GM12878 (cell line): Measurements from ENCODE around the gene MAPKAP1. TPM values are rescaled to one million over a fixed set of nuclear protein-coding genes. Genes with fewer than 3 reads are reported as not detected.
A peak's percentile ranks its signal among the peaks of the same experiment; 100 is the strongest.

Experiments
- BHLHE40 ChIP-seq, 2 experiments: fragments of 450-650 bp in 1 of 2; IDR thresholded peaks; 2 replicates each; pipeline ENCODE4 v1.6.1; 2011 to 2017; ENCODE audit warnings: low read depth in 2 of 2, borderline replicate concordance in 1 of 2, improper control_type of control experiment in 1 of 2, low read length in 1 of 2, mild to moderate bottlenecking in 1 of 2
- CHD1 ChIP-seq: IDR thresholded peaks from 2 replicates; pipeline ENCODE4 v1.6.1; 2012; ENCODE audit warnings: low read depth, low read length, improper control_type of control experiment
- HDGF ChIP-seq: fragments of 450-650 bp; IDR thresholded peaks from 2 replicates; pipeline ENCODE4 v1.6.1; 2016; ENCODE audit warnings: antibody characterized with exemption
- MTA3 ChIP-seq: IDR thresholded peaks from 2 replicates; pipeline ENCODE4 v1.6.1; 2012; ENCODE audit warnings: low read length, inconsistent platforms, borderline replicate concordance
- MYB ChIP-seq: fragments of 150-350 bp; IDR thresholded peaks from 2 replicates; pipeline ENCODE4 v1.6.1; 2014; ENCODE audit warnings: mild to moderate bottlenecking, low read depth, low read length, borderline replicate concordance
- NFYB ChIP-seq: IDR thresholded peaks from 2 replicates; pipeline ENCODE4 v1.6.1; 2011; ENCODE audit warnings: low read depth, mild to moderate bottlenecking, low read length, improper control_type of control experiment, moderate library complexity; ENCODE audit not compliant: insufficient read depth
- NKRF ChIP-seq: fragments of 450-650 bp; conservative IDR thresholded peaks from 2 replicates; pipeline ENCODE4 v1.6.1; 2017; ENCODE audit warnings: mild to moderate bottlenecking, moderate library complexity
- PBX3 ChIP-seq: IDR thresholded peaks from 2 replicates; pipeline ENCODE4 v1.6.1; 2011; ENCODE audit warnings: mild to moderate bottlenecking, low read depth, low read length, moderate library complexity; ENCODE audit not compliant: insufficient replicate concordance
- POLR2AphosphoS5 ChIP-seq: IDR thresholded peaks from 2 replicates; pipeline ENCODE4 v1.6.1; 2011; ENCODE audit warnings: mild to moderate bottlenecking, low read length, inconsistent platforms
- POU2F2 ChIP-seq: IDR thresholded peaks from 3 replicates; pipeline ENCODE4 v1.6.1; 2011; ENCODE audit warnings: low read depth, mild to moderate bottlenecking, low read length, borderline replicate concordance
- RB1 ChIP-seq: fragments of 450-650 bp; formaldehyde crosslinking; IDR thresholded peaks from 2 replicates; pipeline ENCODE4 v1.6.1; 2017; ENCODE audit warnings: mild to moderate bottlenecking, borderline replicate concordance
- RELA ChIP-seq: fragments of 450-650 bp; IDR thresholded peaks from 2 replicates; pipeline ENCODE4 v1.8.0; 2014; ENCODE audit warnings: borderline replicate concordance; ENCODE audit not compliant: partially characterized antibody
- SP1 ChIP-seq: IDR thresholded peaks from one replicate; pipeline ENCODE4 v1.6.1; 2011; ENCODE audit warnings: low read depth, low read length
- TARDBP ChIP-seq: IDR thresholded peaks from 2 replicates; pipeline ENCODE4 v1.6.1; 2016; ENCODE audit warnings: borderline replicate concordance
- TCF3 ChIP-seq: IDR thresholded peaks from 2 replicates; pipeline ENCODE4 v1.6.1; 2012; ENCODE audit warnings: low read depth, mild to moderate bottlenecking, low read length, borderline replicate concordance; ENCODE audit not compliant: insufficient read depth
- polyA plus RNA-seq, 11 experiments: library from polyadenylated mRNA; depleted of rRNA in 4 of 11; unstranded in 6 of 11; stranded (reverse) in 5 of 11; fragments of >200 nt; fragmentation: Nextera tagmentation in 4 of 11; fragmentation: Illumina TruSeq in 1 of 11; extraction: Ambion mirVana in 4 of 11; extraction: Trizol in 1 of 11; gene quantifications; 1 replicate in 1 of 11; 2 replicates in 10 of 11; pipeline versions ENCODE4 v1.2.1 to v1.2.3, GENCODE V29; 2011 to 2016; ENCODE audit warnings: inconsistent platforms in 2 of 11, missing spikeins in 2 of 11, low read depth in 1 of 11
- total RNA-seq, 4 experiments: library from RNA; depleted of rRNA in 3 of 4; stranded (reverse); fragments of >200 nt in 3 of 4; fragmentation: Illumina TruSeq in 1 of 4; extraction: Trizol in 1 of 4; gene quantifications; 2 replicates each; pipeline versions ENCODE4 v1.2.1 to v1.2.3, GENCODE V29; 2013 to 2021
- TF ChIP-seq, protein P1 (sequence below): fragments of 450-650 bp; IDR thresholded peaks from 2 replicates; pipeline ENCODE4 v1.6.1; 2017; ENCODE audit warnings: low read depth, mild to moderate bottlenecking, moderate library complexity
- TF ChIP-seq, protein P2 (sequence below): fragments of 450-650 bp; IDR thresholded peaks from 2 replicates; pipeline ENCODE4 v1.6.1; 2016; ENCODE audit warnings: mild to moderate bottlenecking, moderate library complexity, borderline replicate concordance
- TF ChIP-seq, protein P3 (sequence below): fragments of 450-650 bp; IDR thresholded peaks from 2 replicates; pipeline ENCODE4 v1.6.1; 2016; ENCODE audit warnings: mild to moderate bottlenecking

The MAPKAP1 gene
- total and polyA plus RNA-seq, 10 of the 15 experiments (the other 5 are each of a cell fraction or from before 2014, with no cell fraction given): 5.1 to 188 (median 105) TPM

- peak; percentile 43 for TF ChIP-seq RELA
- TF ChIP-seq CHD1: no peak
- no peak for TF ChIP-seq MYB
- peak; percentile 32; the same call in 1 of the 2 replicates for TF ChIP-seq TCF3
- TF ChIP-seq, protein P1, sequence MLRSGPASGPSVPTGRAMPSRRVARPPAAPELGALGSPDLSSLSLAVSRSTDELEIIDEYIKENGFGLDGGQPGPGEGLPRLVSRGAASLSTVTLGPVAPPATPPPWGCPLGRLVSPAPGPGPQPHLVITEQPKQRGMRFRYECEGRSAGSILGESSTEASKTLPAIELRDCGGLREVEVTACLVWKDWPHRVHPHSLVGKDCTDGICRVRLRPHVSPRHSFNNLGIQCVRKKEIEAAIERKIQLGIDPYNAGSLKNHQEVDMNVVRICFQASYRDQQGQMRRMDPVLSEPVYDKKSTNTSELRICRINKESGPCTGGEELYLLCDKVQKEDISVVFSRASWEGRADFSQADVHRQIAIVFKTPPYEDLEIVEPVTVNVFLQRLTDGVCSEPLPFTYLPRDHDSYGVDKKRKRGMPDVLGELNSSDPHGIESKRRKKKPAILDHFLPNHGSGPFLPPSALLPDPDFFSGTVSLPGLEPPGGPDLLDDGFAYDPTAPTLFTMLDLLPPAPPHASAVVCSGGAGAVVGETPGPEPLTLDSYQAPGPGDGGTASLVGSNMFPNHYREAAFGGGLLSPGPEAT: 0 out of 2 replicates have a peak, but pooled peaks have one; percentile 33
- peak; percentile 43; the same call in 1 of the 3 replicates for TF ChIP-seq POU2F2
- TF ChIP-seq TARDBP: no peak
- peak; percentile 98 for TF ChIP-seq RB1
- peak; percentile 85 for TF ChIP-seq HDGF
- TF ChIP-seq, protein P2, sequence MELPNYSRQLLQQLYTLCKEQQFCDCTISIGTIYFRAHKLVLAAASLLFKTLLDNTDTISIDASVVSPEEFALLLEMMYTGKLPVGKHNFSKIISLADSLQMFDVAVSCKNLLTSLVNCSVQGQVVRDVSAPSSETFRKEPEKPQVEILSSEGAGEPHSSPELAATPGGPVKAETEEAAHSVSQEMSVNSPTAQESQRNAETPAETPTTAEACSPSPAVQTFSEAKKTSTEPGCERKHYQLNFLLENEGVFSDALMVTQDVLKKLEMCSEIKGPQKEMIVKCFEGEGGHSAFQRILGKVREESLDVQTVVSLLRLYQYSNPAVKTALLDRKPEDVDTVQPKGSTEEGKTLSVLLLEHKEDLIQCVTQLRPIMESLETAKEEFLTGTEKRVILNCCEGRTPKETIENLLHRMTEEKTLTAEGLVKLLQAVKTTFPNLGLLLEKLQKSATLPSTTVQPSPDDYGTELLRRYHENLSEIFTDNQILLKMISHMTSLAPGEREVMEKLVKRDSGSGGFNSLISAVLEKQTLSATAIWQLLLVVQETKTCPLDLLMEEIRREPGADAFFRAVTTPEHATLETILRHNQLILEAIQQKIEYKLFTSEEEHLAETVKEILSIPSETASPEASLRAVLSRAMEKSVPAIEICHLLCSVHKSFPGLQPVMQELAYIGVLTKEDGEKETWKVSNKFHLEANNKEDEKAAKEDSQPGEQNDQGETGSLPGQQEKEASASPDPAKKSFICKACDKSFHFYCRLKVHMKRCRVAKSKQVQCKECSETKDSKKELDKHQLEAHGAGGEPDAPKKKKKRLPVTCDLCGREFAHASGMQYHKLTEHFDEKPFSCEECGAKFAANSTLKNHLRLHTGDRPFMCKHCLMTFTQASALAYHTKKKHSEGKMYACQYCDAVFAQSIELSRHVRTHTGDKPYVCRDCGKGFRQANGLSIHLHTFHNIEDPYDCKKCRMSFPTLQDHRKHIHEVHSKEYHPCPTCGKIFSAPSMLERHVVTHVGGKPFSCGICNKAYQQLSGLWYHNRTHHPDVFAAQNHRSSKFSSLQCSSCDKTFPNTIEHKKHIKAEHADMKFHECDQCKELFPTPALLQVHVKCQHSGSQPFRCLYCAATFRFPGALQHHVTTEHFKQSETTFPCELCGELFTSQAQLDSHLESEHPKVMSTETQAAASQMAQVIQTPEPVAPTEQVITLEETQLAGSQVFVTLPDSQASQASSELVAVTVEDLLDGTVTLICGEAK: no peak
- TF ChIP-seq NKRF: peak; percentile 80
- TF ChIP-seq MTA3: no peak
- TF ChIP-seq PBX3: peak; percentile 92
- peak; percentile 71 for TF ChIP-seq SP1
- TF ChIP-seq, protein P3, sequence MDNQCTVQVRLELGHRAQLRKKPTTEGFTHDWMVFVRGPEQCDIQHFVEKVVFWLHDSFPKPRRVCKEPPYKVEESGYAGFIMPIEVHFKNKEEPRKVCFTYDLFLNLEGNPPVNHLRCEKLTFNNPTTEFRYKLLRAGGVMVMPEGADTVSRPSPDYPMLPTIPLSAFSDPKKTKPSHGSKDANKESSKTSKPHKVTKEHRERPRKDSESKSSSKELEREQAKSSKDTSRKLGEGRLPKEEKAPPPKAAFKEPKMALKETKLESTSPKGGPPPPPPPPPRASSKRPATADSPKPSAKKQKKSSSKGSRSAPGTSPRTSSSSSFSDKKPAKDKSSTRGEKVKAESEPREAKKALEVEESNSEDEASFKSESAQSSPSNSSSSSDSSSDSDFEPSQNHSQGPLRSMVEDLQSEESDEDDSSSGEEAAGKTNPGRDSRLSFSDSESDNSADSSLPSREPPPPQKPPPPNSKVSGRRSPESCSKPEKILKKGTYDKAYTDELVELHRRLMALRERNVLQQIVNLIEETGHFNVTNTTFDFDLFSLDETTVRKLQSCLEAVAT: peak; percentile 54
- peak in 1 of 2 experiments; percentile 77; a peak in 2 of 4 replicates for TF ChIP-seq BHLHE40 (IDR thresholded peaks at IDR 0.05; ENCODE audit: borderline replicate concordance in 1 of 2, low read depth in 2 of 2, low read length in 1 of 2)
- peak; percentile 64 for TF ChIP-seq NFYB
- TF ChIP-seq POLR2AphosphoS5: peak; percentile 59; the same call in 1 of the 2 replicates
Observed at GRCh38 chr9:125746017-125746773, 39.2 kb upstream of the MAPKAP1 start (continued).
